GM13976 (cell line): ENCODE results near the gene SUFU.
A peak's percentile ranks its signal among the peaks of the same experiment; 100 is the strongest.

ENCODE experiments used
- DNase-seq: peaks from one replicate; pipeline ENCODE4 v3.0.0; 2012; ENCODE audit warnings: low spot score
- in situ Hi-C: fragments of 300-500 bp; cut with MboI; formaldehyde crosslinking; loops from one replicate; pipeline ENCODE4 v1.12.0; 2022; ENCODE audit warnings: low sequenced_read_pairs, mixed read lengths, inconsistent platforms; ENCODE audit not compliant: unreplicated experiment
- TF ChIP-seq, protein P1 (sequence below): IDR thresholded peaks from 2 replicates; pipeline ENCODE4 v1.5.1; 2012; ENCODE audit warnings: borderline replicate concordance, mild to moderate bottlenecking; ENCODE audit not compliant: insufficient read depth; ENCODE audit errors: extremely low read depth, missing control alignments, control extremely low read depth

SUFU gene

DNA sequence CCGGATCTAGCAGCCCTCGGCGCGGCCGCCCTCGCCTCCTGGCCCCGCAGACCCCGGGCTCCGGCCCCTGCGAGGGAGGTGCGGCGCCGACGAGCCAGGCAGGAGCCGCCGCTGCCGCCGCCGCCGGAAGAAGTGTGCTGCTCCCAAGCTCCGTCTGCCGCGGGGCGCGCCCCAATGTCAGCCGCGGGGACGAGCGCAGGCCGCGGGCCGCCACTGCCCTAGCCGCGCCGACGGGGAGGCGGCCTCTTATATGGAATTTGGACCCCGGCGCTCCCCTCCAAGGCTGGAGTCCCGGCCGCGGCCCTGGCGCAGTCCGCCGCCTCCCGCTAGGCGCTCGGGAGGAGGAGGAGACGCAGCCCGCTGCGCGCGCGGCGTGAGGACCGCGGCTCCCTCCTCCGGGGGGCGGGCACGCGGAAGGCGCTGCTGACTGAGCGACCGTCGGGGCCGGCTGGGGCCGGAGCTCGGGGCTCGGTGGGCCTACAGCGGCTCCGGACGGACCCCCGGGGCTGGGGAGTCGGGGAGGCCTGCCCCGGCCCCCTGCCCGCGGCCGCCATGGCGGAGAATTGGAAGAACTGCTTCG lies 140.4 kb downstream of the SUFU start, which contains the start of gene TRIM8:
TSS of gene TRIM8 (plus strand) at position 414 of the 580 bp plus-strand sequence. CDS start at position 553, 139 bp downstream.
- DNase-seq: peak; percentile 66
- TF ChIP-seq, protein P1, sequence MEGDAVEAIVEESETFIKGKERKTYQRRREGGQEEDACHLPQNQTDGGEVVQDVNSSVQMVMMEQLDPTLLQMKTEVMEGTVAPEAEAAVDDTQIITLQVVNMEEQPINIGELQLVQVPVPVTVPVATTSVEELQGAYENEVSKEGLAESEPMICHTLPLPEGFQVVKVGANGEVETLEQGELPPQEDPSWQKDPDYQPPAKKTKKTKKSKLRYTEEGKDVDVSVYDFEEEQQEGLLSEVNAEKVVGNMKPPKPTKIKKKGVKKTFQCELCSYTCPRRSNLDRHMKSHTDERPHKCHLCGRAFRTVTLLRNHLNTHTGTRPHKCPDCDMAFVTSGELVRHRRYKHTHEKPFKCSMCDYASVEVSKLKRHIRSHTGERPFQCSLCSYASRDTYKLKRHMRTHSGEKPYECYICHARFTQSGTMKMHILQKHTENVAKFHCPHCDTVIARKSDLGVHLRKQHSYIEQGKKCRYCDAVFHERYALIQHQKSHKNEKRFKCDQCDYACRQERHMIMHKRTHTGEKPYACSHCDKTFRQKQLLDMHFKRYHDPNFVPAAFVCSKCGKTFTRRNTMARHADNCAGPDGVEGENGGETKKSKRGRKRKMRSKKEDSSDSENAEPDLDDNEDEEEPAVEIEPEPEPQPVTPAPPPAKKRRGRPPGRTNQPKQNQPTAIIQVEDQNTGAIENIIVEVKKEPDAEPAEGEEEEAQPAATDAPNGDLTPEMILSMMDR: no peak
- in situ Hi-C loops: no loop called here

GRCh38 chr10:102644646-102645387 lies 141.0 kb downstream of the SUFU start:
- DNase-seq: no peak
- in situ Hi-C loops: no loop called here
- TF ChIP-seq, protein P1: peak; percentile 63

- TF ChIP-seq, protein P1: no peak
- in situ Hi-C loops: no loop called here
- no peak for DNase-seq
Observed at GRCh38 chr10:102645388-102645740, 141.6 kb downstream of the SUFU start.

DNA sequence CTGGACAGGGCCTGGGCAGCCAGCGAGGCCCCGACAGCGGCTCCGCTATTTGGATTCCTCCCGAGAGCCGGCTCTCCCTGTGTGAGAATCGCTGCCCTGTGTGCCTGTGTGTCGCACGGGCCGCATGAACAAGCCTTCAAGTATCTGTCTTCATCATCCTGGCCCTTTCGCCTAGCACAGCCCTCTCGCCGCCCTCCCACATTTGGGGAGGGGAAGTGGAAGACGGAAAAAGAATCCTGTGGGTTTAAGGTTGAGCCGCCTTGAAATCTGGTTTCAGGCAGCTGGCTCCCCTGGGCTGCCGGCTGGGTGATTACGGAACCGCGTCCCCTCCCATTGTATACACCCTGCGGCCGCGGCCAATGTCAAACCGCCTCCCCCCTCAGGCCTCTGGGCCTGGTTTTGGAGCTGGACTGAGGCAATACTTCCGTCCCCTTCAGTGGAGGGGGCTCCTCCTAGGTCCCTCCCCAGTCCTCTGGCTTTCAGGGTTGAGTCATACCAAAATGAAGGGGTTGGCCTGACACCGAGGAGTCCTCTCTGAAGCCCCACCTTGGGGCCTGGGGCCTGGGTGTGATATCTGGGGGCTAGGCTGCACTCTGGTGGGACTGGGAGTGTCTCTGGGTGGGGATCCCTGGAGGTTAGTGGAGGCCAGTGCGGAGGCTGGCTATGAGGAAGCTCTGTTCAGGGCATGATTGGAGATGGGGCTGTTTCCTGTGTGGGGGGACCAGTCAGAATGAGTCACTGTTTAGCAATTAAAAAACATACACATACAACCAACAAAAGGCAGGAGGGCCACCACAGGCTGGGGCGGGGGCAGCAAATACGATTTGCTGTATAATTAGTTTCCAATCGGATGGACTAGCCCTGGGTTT lies 142.2 kb downstream of the SUFU start:
- peak; percentile 79 for DNase-seq
- in situ Hi-C loops: no loop called here
- TF ChIP-seq, protein P1: no peak

DNA sequence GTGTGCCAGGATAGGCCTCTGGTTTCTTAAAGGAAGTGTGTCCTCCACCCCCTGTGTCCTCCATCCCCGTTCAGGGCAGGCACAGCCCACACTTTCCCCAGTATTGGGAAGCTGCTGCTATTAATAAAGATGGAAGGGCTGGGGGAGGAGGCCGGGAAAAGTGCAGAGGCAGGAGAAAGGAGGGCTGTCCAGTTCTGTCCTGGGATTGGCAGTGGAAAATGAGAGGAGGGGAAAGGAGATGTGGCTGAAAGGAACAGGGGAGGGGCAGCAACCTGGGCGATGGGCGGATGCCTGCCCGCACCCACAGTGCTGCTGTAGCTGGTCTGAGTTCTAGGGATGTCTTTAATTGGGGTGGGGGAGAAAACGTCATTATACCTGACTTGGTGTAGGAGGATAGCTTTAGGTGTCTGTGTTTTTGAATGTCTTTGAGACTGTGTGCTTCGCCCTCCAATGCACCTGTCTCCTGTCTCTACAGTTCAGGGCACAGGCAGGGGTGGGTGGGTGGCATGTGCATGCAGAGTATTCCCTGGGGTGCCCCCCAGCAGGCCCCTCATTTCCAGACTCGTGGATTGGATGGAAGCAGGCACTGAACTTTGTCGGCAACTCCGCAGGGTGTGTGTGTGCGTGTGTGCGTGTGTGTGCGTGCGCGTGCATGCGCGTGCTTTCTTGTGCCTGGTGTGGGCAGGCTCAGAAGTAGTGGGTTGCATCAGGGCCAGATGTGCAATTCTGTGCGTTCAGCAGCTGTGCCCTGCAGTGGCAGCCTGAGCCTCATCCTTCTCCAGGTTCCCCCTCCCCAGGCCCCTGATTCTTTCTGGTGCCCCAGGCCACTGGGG lies 143.1 kb downstream of the SUFU start:
- no peak for DNase-seq
- TF ChIP-seq, protein P1: no peak
- in situ Hi-C loops: no loop called here

GRCh38 chr10:102647443-102648268 lies 143.9 kb downstream of the SUFU start:
- in situ Hi-C loops: no loop called here
- TF ChIP-seq, protein P1: no peak
- no peak for DNase-seq
